HG03469 (cell line): ENCODE results near the gene RNF146.
"Not testable (repeated sequence)": the region's sequence is repeated elsewhere in the genome, so short reads cannot be mapped to it uniquely, and the experiment has no call there.

Experiments
- ATAC-seq: cut with Tn5 transposase; IDR thresholded peaks from one replicate; pipeline ENCODE4 v1.9.1; 2021; ENCODE audit warnings: mild to moderate bottlenecking, moderate library complexity, moderate number of reproducible peaks; ENCODE audit not compliant: unreplicated experiment

The RNF146 gene

GRCh38 chr6:127279815-127280214 lies 13.2 kb downstream of the RNF146 start:
- no peak for ATAC-seq

- ATAC-seq, result no peak
Measured at GRCh38 chr6:127282184-127282583, 15.5 kb downstream of the RNF146 start.

GRCh38 chr6:127288705-127289104 lies 22.0 kb downstream of the RNF146 start:
- peak; percentile 30 for ATAC-seq

- no peak for ATAC-seq
Measured at GRCh38 chr6:127289934-127290333, 23.3 kb downstream of the RNF146 start.

- no peak for ATAC-seq
Measured at GRCh38 chr6:127290391-127291265, 24.0 kb downstream of the RNF146 start.

- peak; percentile 84 for ATAC-seq
Measured at GRCh38 chr6:127291495-127291894, 24.8 kb downstream of the RNF146 start.

GRCh38 chr6:127297502-127298070 lies 30.9 kb downstream of the RNF146 start:
- ATAC-seq, result no peak

- no peak for ATAC-seq
Measured at GRCh38 chr6:127298475-127298874, 31.8 kb downstream of the RNF146 start.

- no peak for ATAC-seq
Measured at GRCh38 chr6:127299522-127300240, 33.0 kb downstream of the RNF146 start.

GRCh38 chr6:127300411-127300810 lies 33.7 kb downstream of the RNF146 start:
- no peak for ATAC-seq

- no peak for ATAC-seq
Measured at GRCh38 chr6:127301199-127301700, 34.6 kb downstream of the RNF146 start.

- peak; percentile 75 for ATAC-seq
Measured at GRCh38 chr6:127302728-127303660, 36.3 kb downstream of the RNF146 start.

- ATAC-seq, result no peak
Measured at GRCh38 chr6:127303917-127304316, 37.3 kb downstream of the RNF146 start.

- no peak for ATAC-seq
Measured at GRCh38 chr6:127305741-127306140, 39.1 kb downstream of the RNF146 start.

- no peak for ATAC-seq
Measured at GRCh38 chr6:127317388-127318128, 50.9 kb downstream of the RNF146 start.

- ATAC-seq, result no peak
Measured at GRCh38 chr6:127319686-127320085, 53.0 kb downstream of the RNF146 start.

GRCh38 chr6:127328043-127328609 lies 61.5 kb downstream of the RNF146 start:
- no peak for ATAC-seq

- not testable (repeated sequence) for ATAC-seq
Measured at GRCh38 chr6:127331256-127331655, 64.6 kb downstream of the RNF146 start.

GRCh38 chr6:127332383-127332961 lies 65.8 kb downstream of the RNF146 start:
- ATAC-seq, result no peak
